DOHH2 (cell line): ENCODE data around the gene RAVER2.

Source experiments
- CTCF ChIP-seq: fragments of 200-600 bp; sonication (generic); IDR thresholded peaks from one replicate; pipeline ENCODE4 v1.5.1; 2014; ENCODE audit warnings: antibody characterized with exemption, mild to moderate bottlenecking, low read depth, low read length; ENCODE audit not compliant: poor library complexity, severe bottlenecking
- EZH2phosphoT487 ChIP-seq: fragments of 200-600 bp; sonication (generic); IDR thresholded peaks from 2 replicates; pipeline ENCODE4 v1.6.1; 2017; ENCODE audit warnings: borderline replicate concordance, mild to moderate bottlenecking, antibody characterized with exemption, low read length, moderate library complexity, mixed read lengths

GRCh38 chr1:64826991-64827390 lies 82.1 kb downstream of the RAVER2 start:
- TF ChIP-seq CTCF (no peak), EZH2phosphoT487 (no peak)
